SHP77 (cell line): ENCODE data around the gene TMEM47.
A peak's percentile ranks its signal among the peaks of the same experiment; 100 is the strongest.

ENCODE experiments used
- DNase-seq, 2 experiments: peaks; one replicate each; lab custom pipeline; 2025; lab: John Stamatoyannopoulos, UW

The TMEM47 gene

DNA sequence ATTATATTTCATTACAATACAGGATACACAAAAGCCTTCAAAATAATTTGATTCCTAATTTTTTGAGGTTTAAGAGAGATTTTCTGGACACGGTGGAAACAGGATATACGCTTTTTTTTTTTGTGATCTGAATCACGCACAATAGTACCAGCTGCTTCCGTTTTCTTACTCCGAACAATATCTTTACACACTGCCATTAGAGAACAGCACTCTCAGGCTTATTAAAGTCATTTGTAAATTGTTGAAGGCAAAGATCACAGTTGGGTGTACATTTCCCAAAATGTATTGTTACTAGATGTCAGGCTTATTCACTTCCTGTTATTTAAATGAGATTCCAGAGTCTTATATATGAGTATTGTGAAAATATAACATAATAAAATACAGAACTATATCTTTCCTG is 71.5 kb downstream of the TMEM47 start:
- DNase-seq: no peak

DNA sequence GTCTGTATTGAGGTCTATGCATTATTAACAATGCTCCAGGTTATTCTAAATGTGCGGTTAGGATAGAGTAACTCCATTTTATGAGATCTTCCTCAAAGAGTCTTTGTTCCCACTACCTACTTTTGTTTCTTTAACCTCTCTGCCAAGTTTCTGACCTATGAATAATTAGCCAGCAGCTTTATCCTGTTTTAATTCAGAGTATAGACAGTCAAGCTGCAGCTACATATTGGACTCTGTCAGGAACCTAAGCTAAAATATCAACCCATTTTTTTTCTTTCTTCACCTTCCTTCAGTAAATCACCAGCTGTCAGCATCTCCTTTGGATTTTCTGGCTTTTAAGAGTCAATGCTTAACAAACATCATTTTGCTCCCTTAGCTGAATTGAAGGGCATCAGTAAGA is 72.3 kb downstream of the TMEM47 start:
- no peak for DNase-seq

DNA sequence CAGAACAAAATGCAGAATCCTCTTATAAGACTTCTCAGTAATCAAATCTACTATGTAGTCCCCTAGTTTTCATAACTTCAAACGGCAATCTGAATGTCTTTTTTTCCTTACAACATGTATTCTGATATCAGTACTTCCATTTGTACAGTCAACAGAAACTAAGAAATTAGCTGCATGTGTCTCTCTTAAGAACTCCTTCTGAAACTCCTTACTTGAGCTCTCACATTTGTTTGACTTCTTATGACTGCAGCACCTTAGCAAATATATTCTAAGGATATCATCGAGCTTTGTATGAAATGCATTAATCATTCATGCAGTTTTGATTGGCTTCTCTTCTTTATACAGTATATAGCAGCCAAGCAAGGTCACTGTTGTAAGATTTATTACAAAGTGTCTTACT is 77.0 kb downstream of the TMEM47 start:
- no peak for DNase-seq

DNA sequence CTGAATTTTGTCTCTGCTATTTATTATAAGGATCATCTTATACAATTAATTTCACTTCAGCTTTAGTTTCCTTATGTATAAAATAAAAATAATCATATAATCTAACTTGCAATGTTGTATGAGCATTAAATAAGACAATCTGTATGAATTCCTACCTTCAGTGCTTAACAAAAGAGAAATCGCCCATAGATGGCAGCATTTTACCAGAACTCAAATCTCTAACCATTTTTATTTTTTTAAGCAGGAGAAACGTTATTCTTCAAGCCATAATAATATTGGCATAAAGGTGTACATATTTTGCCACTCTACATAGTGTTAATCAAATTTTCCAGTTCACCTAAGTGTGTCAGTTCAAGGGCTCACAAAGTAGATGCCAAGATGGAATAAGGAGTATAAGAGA is 78.8 kb downstream of the TMEM47 start:
- DNase-seq: peak in 1 of 2 experiments; percentile 24
